ENCODE measurements around the gene ARL6IP5. TPM values are rescaled to one million over a fixed set of nuclear protein-coding genes. Genes with fewer than 3 reads are reported as not detected.

ARL6IP5 gene
- polyA plus RNA-seq, 5 donors = 79.3 to 123 (median 106) TPM

GRCh38 chr3:69145688-69146087, 61.0 kb downstream of the ARL6IP5 start:
- no peak for DNase-seq

GRCh38 chr3:69149586-69149985, 64.8 kb downstream of the ARL6IP5 start:
- DNase-seq = no peak

Other genes starting within 250 kb of the ARL6IP5 start
- under 1 TPM; 0.10 to 0.27 (median 0.21) TPM for gene TAFA4, start 152.4 kb upstream of the ARL6IP5 start, polyA plus RNA-seq (ENCODE audit: insufficient read depth in 1 of 5, insufficient read length in 5 of 5, low replicate concordance in 1 of 5)
- 10 to 100 TPM; 33.5 to 44.5 (median 39.7) TPM for gene EOGT, start 71.3 kb upstream of the ARL6IP5 start, polyA plus RNA-seq (ENCODE audit: insufficient read depth in 1 of 5, insufficient read length in 5 of 5, low replicate concordance in 1 of 5)
- gene TMF1, start 32.6 kb upstream of the ARL6IP5 start, polyA plus RNA-seq (ENCODE audit: insufficient read depth in 1 of 5, insufficient read length in 5 of 5, low replicate concordance in 1 of 5) = 10 to 100 TPM; 26.2 to 57.0 (median 54.5) TPM
- 100 to 1,000 TPM in 2 of 5 donors, 10 to 100 TPM in 3; 67.2 to 108 (median 87.0) TPM for gene UBA3, start 4.6 kb upstream of the ARL6IP5 start, polyA plus RNA-seq (ENCODE audit: insufficient read depth in 1 of 5, insufficient read length in 5 of 5, low replicate concordance in 1 of 5)
- 1 to 10 TPM in 1 of 5 donors, under 1 TPM in 4; 0.26 to 5.2 (median 0.57) TPM for gene LMOD3, start 37.7 kb downstream of the ARL6IP5 start, polyA plus RNA-seq (ENCODE audit: insufficient read depth in 1 of 5, insufficient read length in 5 of 5, low replicate concordance in 1 of 5)

Measured in right lung (tissue), 5 donors.